HG03354 (cell line): ENCODE results near the gene PLXNA4.
A peak's percentile ranks its signal among the peaks of the same experiment; 100 is the strongest.
"Not testable (repeated sequence)": the region's sequence is repeated elsewhere in the genome, so short reads cannot be mapped to it uniquely, and the experiment has no call there.

Experiments
- ATAC-seq: cut with Tn5 transposase; IDR thresholded peaks from one replicate; pipeline ENCODE4 v1.9.1; 2021; ENCODE audit warnings: mild to moderate bottlenecking; ENCODE audit not compliant: unreplicated experiment, poor library complexity, severe bottlenecking

Gene PLXNA4

DNA sequence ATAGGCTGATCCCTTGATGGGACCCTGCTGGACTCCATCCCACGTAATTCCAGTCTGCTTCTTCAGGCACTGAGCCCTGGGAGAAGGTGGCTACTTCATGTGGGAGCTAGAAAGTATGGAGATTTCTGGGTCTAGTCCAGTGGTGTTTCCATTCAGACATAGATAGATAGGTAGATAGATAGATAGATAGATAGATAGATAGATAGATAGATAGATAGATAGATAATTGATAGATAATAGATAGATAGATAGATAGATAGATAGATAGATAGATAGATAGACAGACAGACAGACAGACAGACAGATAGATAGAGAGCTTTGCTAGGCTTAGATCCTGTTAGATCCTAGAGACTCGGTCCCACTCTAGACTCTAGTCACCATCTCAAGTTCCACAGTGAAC, 18.5 kb upstream of the PLXNA4 start:
- not testable (repeated sequence) for ATAC-seq

DNA sequence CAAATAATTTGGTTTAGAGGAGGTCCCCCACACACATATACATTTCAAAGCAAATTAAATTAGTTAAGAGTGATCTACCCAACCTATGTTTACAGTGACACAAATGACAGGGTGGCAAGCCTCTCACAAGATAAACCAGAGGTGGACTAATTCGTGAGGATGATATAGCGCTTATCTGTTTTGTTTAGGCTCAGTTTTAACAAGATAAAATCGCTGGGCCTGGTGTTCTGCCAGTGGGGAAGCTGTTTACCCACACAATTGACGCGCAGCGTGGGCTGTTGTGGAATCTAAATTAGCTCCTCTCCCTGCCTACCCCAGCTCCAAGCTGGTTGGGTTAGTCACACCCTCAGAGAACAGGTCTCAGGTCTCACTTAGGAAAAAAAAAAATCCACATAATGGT, 16.7 kb upstream of the PLXNA4 start:
- ATAC-seq, result no peak

GRCh38 chr7:132592231-132592920, 16.1 kb upstream of the PLXNA4 start:
- no peak for ATAC-seq

GRCh38 chr7:132590162-132590561, 13.9 kb upstream of the PLXNA4 start:
- ATAC-seq, result no peak

- no peak for ATAC-seq
These were observed 12.3 kb upstream of the PLXNA4 start for GRCh38 chr7:132588596-132588995.

DNA sequence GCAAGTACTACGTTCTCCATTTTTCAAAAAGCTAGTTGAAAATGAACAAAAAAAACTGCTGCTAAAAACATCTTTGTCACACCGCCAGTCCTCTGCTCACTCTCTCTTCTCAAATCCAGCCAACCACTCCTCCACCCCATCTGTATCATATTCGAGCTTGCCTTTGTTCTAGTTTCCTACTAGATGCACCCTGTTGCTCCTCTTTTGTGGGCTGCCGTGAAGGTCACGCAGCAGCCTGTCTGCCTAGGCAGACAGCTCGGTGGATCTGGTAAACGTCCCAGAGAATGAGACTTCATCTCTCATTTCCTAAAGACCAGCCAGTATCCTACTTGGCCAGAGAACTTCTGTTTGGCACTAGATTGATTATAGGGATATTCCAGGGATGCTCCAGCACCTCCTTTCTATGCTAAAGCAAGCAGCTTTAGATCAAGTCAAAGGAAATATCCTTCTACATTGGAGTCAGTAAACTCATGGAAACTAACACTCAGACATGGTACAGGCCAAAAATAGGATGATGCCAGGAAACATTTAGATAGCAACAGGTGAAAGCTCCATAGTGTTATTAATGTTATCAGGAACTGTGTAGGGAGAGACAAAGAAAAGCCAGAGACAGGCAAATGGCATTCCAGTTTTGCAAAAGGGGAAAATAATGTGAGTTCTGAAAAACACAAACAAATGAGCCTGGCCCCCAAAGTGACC, 8.7 kb upstream of the PLXNA4 start:
- no peak for ATAC-seq

DNA sequence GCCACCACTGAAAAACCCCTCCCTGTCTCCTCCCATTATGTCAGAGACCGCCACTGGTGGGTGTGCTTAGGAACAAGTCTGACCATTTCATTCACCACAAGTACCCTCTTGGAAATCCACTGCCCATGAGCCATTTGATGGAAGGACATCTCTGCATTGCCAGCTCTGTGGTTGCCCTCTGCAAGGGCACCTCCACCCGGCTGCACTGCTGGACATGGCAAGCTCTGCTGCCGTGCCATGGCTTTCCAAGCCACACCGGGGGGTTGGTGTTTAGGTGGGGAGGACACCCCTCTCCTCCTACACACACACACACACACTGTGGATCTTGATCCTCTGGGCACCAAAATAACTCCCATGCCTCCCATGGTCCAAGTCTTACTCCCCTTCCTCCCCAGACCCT, 5.2 kb upstream of the PLXNA4 start:
- no peak for ATAC-seq

- ATAC-seq, result peak; percentile 68
These were observed 4.5 kb upstream of the PLXNA4 start for GRCh38 chr7:132580717-132581285.

GRCh38 chr7:132580277-132580676, 4.0 kb upstream of the PLXNA4 start:
- ATAC-seq, result no peak

DNA sequence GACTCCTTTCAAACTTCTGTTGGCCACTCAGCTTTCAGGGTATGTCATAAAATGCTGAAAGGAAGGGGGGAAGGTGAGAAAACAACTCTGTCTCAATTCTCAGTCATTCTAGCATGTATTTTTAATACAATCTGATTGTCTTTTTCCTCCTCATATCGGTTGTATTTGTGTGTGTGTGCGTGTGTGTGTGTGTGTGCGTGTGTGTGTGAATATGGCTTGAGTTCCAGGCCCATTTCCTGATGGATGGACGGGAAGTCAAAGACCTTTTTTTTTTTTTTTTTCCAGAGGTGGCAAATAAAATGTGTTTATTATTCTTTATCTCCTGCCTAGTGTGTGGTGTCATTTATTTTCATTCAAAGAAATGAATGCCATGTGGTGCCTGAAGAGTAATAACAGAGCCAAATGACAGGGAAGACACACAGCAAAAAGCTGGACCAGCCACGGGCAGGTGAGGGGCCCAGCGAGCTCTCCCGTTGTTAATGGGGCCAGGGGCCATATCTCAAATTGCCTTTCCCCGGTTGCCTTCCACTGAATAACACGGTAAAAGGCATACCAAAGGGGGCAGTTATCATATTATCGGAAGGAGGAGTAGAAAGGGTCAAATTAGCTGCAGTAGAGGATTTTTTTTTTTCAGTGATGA, 3.1 kb upstream of the PLXNA4 start:
- no peak for ATAC-seq

DNA sequence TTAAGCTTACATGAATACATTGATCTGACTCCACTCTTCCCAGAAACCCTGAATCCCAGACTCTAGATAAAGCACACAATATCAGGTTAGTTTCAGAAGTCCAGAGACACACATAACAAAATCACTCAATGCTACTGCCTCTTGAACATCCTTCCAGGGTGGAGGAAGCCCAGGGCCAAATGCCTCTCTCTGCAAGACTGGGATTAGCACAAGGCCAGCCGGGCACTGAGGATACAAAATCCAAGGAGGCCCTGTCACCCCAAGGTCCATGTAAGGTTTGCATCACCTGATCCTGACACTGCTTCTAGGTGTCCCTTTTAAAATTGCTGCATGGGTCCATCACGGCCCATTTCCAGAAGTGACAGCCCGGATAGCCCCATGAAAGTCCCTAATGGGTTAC, 2.6 kb upstream of the PLXNA4 start:
- no peak for ATAC-seq

DNA sequence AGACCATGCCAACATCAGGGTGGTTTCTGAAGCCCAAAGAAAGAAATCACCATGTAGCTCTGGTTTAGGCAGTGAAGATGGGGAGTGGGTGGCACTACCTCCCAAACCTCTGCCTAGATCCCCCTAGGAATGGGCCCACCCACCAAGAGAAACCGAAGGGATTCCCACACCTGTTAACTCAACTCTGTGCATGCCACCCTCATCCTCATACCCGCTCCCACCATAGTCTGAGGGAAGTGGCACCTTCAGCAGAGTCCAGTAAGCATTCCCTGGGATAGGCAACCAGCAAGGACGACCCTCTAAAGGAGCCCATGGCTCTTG, 1.7 kb upstream of the PLXNA4 start:
- no peak for ATAC-seq

DNA sequence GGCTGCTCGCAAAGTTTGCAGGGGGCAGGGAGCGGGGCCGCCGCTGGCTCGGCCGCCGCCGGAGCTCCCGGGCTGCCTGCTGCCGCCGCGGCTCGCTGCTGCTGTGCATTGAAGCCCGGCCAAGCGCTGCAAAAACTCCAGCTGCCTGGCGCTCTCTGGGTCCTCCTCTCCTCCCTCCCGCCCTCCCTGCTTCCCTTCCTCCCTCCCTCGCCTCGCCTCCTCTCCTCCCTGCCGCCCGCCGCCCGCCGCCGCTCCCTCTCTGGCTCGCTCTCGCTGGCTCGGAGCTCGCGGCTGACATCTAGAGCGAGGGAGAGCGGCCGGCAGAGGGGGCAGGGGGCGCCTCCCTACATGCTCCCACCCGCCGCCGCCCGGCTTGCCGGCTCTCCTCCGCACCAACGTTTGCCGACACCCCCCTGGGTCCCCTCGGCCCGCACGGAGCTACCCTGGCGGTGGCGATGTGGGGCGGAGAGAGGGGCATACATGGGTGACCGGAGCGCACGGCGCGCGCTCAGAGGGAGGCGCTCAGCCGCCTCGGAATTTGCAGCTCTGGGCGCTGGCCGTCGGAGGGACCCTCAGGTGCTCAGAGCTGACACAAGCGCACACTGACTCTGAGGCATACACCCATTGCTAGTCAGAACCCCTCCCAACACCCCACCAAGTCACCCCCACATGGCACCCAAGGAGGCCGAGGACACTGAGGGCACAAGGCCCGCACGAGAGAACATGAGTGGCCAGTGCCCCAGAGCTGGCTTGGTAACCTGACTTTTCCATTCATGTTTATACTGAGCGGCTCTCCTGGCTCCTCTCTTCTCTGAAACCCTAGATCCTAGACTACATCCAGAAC, 1.2 kb upstream of the PLXNA4 start:
- no peak for ATAC-seq

DNA sequence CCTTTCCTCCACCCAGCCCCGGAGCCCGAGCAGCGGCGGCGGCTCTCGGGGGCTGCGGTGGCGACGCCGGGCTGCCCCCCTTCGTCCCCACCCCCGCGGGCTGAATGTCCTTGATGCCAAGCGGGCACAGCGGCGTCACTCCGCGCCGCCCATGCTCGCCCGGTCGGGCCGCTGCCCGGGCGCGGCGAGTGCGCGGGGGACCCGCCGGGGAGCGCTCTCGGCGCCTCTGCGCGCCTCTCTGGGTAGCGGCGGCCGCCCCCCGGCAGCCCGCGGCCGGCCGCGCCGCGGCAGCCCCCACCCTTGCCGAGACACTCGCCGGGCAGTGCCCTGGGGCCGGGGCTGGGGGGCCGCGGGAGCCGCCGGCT, 433 bp upstream of the PLXNA4 start:
- ATAC-seq, result no peak

DNA sequence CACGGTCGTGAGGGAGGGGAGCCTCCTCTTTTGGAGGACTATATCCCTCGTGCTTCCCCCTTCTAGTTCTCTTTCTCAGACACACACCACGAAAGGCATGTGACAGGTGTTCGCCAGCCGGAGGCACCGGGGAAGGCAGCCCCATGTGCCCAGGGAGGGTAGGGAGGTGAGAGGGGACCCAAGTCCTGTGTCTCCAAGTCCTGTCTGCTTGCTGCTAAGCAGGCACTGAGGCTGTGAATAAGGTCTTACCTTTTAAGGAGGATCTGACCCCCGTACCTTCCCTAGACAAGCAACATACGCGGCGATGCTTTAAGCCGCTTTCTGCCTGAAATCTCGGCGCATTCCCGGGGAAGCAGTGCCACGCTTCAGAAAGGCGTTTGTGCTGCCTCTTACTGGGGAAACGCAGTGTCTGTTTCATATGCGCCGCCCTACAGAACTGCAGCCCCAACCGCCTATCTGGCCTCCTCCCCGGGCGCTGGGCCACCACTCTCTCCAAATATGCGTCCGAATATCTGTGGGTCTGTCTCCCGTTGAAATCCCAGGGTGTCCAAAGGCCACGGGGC, 770 bp downstream of the PLXNA4 start:
- no peak for ATAC-seq

DNA sequence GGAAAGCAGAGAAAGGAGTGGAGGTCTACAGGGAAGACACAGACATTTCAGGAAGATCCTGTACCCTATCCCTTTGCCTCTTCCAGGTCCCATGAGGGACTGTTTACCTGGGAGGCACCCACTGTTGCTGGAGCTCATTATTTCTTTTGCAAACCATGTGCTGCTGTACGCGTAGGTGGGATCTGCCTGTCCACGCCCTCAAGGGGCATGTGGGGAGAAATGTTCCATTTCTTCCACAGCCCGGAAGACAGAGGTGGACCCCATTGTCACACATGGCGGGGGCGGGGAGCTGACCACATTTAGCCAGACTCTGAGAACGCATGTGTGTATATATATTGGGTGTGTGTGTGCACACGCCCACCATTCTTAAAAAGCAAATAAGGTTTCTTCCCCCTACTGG, 2.0 kb downstream of the PLXNA4 start:
- ATAC-seq, result no peak

GRCh38 chr7:132573251-132573955, 2.9 kb downstream of the PLXNA4 start:
- no peak for ATAC-seq

DNA sequence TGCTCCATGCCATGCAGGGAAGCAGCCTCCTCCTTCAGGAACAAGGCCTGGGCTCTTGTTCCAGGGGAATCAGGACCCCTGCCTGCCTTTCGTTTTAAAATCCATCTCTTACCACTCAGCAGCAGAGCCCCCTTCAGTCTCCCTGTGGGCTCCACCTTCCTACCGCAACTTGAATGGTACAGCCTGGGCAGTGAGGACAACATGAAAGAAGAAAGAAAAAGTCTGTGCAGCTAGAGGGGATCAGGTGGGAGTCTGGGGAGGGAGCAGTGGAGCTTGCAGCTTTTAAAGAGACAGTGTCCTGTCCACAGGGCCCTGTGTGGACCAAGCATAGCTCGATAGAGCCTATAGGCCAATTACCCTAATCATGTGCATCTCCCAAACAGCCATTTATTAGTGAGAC, 3.7 kb downstream of the PLXNA4 start:
- no peak for ATAC-seq

DNA sequence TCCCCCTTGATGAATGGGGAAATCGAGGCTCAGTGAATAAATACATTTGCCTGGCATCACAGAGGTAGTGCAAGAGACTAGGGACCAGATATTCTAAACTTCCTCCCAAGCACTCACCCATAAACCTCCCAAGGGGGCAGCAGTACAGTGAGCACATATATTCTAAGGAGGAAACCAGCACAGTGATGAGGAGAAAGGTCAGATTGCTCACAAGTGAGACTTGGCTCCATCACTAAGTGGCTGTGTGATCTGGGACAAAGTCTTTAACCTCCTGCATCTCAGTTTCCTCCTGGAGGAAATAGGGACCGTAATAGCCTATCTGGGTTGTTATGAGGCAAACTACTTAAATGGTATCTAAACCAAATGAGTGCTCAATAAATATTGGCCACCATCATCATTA, 4.3 kb downstream of the PLXNA4 start:
- ATAC-seq, result no peak
